Activated naive CD4-positive, alpha-beta T cell treated with anti-CD3 and anti-CD28 coated beads, Interleukin-2, amount 10 ng/mL, durations not matched to agents 7 days and 5 days (primary cell): ENCODE data around the gene TSPAN5.

Source experiments
- CTCF ChIA-PET: fragments of 350-600 bp; sonication (Branson Sonifier 250); formaldehyde crosslinking; loops from one replicate; lab custom pipeline; 2021; ENCODE audit warnings: antibody characterized with exemption; lab: Charles Lee
- DNase-seq: peaks from one replicate; pipeline ENCODE4 v3.0.0-alpha.2; 2020
- H3K27ac Mint-ChIP-seq: one replicate; pipeline ENCODE4 v1.8.0; 2021; ENCODE audit warnings: mild to moderate bottlenecking, moderate library complexity, mixed read lengths
- H3K27me3 Mint-ChIP-seq: one replicate; pipeline ENCODE4 v1.8.0; 2021; ENCODE audit warnings: mild to moderate bottlenecking, mixed read lengths
- H3K36me3 Mint-ChIP-seq: one replicate; pipeline ENCODE4 v1.8.0; 2021; ENCODE audit warnings: mixed read lengths
- H3K4me1 Mint-ChIP-seq: one replicate; pipeline ENCODE4 v1.8.0; 2021; ENCODE audit warnings: mixed read lengths
- H3K4me3 Mint-ChIP-seq: one replicate; pipeline ENCODE4 v1.8.0; 2021; ENCODE audit warnings: mild to moderate bottlenecking, moderate library complexity, mixed read lengths
- H3K9me3 Mint-ChIP-seq: one replicate; pipeline ENCODE4 v1.8.0; 2021; ENCODE audit warnings: mixed read lengths

TSPAN5 gene

DNA sequence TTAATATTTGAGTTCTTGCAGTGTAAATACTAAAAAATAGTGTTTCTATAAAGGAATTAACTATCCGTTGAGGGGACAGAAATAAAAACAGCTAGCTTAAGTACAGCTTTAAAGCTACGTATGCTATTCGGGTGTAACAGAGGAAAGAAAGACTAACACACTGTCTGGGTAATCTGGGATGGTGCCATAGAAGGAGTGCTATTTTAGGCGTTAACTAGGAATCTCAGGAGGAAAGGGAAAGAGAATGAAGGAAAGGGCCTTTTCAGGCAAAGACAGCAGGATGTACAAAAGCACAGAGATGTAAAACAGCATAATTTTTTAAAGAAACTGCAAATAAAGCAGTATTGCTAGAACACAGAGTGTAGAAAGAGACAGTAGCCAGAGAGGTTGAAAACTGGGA lies 235.4 kb downstream of the TSPAN5 start:
- H3K27ac Mint-ChIP-seq, result no peak overlapping the region
- peaks cover 69% of the 10 kb centered on the region for H3K36me3 Mint-ChIP-seq
- H3K4me1 Mint-ChIP-seq, result peaks cover 31% of the 10 kb centered on the region
- DNase-seq, result no peak
- CTCF ChIA-PET, result no interaction called here
- H3K27me3 Mint-ChIP-seq, result no peaks in the 10 kb centered on the region
- no peak overlapping the region for H3K4me3 Mint-ChIP-seq
- H3K9me3 Mint-ChIP-seq, result peaks cover 21% of the 10 kb centered on the region

DNA sequence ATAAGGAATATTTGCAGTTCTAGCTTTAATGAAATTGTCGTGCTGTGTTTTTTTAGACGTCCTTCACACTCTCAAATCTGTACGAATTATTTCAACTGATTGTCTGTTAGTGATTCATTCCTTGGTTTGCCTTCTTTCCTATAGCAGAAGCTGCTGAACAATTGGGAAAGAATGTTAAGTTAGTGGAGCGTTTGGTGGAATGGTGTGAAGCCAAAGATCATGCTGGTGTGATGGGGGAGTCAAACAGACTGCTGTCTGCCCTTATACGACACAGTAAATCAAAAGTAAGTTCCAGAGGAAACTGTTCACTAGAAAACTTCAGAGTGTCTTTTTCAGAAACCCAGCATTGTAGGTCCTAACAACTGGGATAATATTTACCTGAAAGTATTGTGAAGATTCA lies 237.3 kb downstream of the TSPAN5 start:
- H3K4me1 Mint-ChIP-seq, result peaks cover 16% of the 10 kb centered on the region
- peaks cover 10% of the 10 kb centered on the region for H3K9me3 Mint-ChIP-seq
- H3K27ac Mint-ChIP-seq, result no peak overlapping the region
- no peak overlapping the region for H3K4me3 Mint-ChIP-seq
- peaks cover 64% of the 10 kb centered on the region for H3K36me3 Mint-ChIP-seq
- CTCF ChIA-PET, result interaction anchor here (1.5 kb wide), 1 partner anchor 26 kb away, joined by 4 read pairs; no protein-coding TSS in a partner anchor
- no peaks in the 10 kb centered on the region for H3K27me3 Mint-ChIP-seq
- DNase-seq, result no peak
